Endothelial cell of umbilical vein (primary cell): ENCODE data around the gene ATP5PD. TPM values are rescaled to one million over a fixed set of nuclear protein-coding genes. Genes with fewer than 3 reads are reported as not detected.
"Not testable (repeated sequence)": the region's sequence is repeated elsewhere in the genome, so short reads cannot be mapped to it uniquely, and the experiment has no call there.

Experiments
- BruUV-seq: library from RNA; stranded (reverse); fragments of 400-500 nt; replicated peaks from 2 replicates; lab custom pipeline; 2021; lab: Mats Ljungman, UMichigan
- CTCF ChIA-PET: fragments of 300-600, 350-600 bp; sonication (Branson Sonifier 250); formaldehyde crosslinking; loops from one replicate; lab custom pipeline; 2021; ENCODE audit warnings: antibody characterized with exemption, inconsistent platforms; lab: Charles Lee
- POLR2A ChIA-PET: fragments of 300-600, 350-600 bp; sonication (Branson Sonifier 250); formaldehyde crosslinking; loops from one replicate; lab custom pipeline; 2021; ENCODE audit warnings: antibody characterized with exemption, inconsistent platforms; lab: Charles Lee
- DNase-seq: peaks from one replicate; pipeline ENCODE4 v3.0.0-alpha.2; 2011; ENCODE audit warnings: low read depth, low spot score
- FAIRE-seq: peaks from 2 replicates; lab custom pipeline; 2011; peaks lifted over from hg19 to GRCh38; lab: Jason Lieb, UNC
- H2AFZ ChIP-seq: 2 replicates; pipeline ENCODE4 v1.6.0; 2012; ENCODE audit warnings: low read depth, low read length, control low read depth, inconsistent platforms
- H3K27ac ChIP-seq: 2 replicates; pipeline ENCODE4 v1.5.1; 2011; ENCODE audit warnings: low read depth, mild to moderate bottlenecking, control low read depth, low read length, moderate library complexity; ENCODE audit not compliant: insufficient read depth
- H3K27me3 ChIP-seq, 2 experiments: 2 replicates each; pipeline versions ENCODE4 v1.6.0 to v1.6.1; 2011; ENCODE audit warnings: low read length in 2 of 2, mixed read lengths in 1 of 2; ENCODE audit not compliant: control insufficient read depth in 2 of 2, insufficient read depth in 2 of 2
- H3K36me3 ChIP-seq, 2 experiments: 2 replicates in 1 of 2; 3 replicates in 1 of 2; pipeline ENCODE4 v1.5.1; 2011; ENCODE audit warnings: low read length in 2 of 2, mild to moderate bottlenecking in 1 of 2, moderate library complexity in 1 of 2; ENCODE audit not compliant: control insufficient read depth in 2 of 2, insufficient read depth in 2 of 2; ENCODE audit errors: extremely low read depth in 1 of 2
- H3K4me1 ChIP-seq: 3 replicates; pipeline ENCODE4 v1.5.1; 2011; ENCODE audit warnings: mild to moderate bottlenecking, low read length; ENCODE audit not compliant: control insufficient read depth, insufficient read depth; ENCODE audit errors: extremely low read depth
- H3K4me2 ChIP-seq: 2 replicates; pipeline ENCODE4 v1.6.1; 2011; ENCODE audit warnings: low read length, control low read depth, mixed read lengths; ENCODE audit not compliant: insufficient read depth
- H3K4me3 ChIP-seq, 3 experiments: fragments of 200-600 bp in 1 of 3; sonication (generic), shearing (Covaris generic) in 1 of 3; replicated peaks in 1 of 3; 2 replicates each; pipeline ENCODE4 v1.5.1; 2011 to 2016; ENCODE audit warnings: control low read depth in 3 of 3, low read length in 3 of 3, mild to moderate bottlenecking in 2 of 3, inconsistent platforms in 1 of 3, low read depth in 1 of 3, moderate library complexity in 1 of 3; ENCODE audit not compliant: insufficient read depth in 1 of 3
- H3K79me2 ChIP-seq: 2 replicates; pipeline ENCODE4 v1.6.0; 2012; ENCODE audit warnings: low read length, inconsistent platforms; ENCODE audit not compliant: control insufficient read depth, insufficient read depth
- H3K9ac ChIP-seq: replicated peaks from 2 replicates; pipeline ENCODE3; 2011; ENCODE audit warnings: low read length, control low read depth; ENCODE audit not compliant: insufficient read depth; ENCODE audit errors: extremely low read depth
- H3K9me1 ChIP-seq: replicated peaks from 3 replicates; pipeline ENCODE4 v1.6.0; 2011; ENCODE audit warnings: mild to moderate bottlenecking, low read length; ENCODE audit not compliant: control insufficient read depth, insufficient read depth; ENCODE audit errors: extremely low read depth
- H3K9me3 ChIP-seq: replicated peaks from 2 replicates; pipeline ENCODE4 v1.5.1; 2012; ENCODE audit warnings: low read length, inconsistent platforms; ENCODE audit not compliant: control insufficient read depth, insufficient read depth
- H4K20me1 ChIP-seq: replicated peaks from 2 replicates; pipeline ENCODE3; 2011; ENCODE audit warnings: mild to moderate bottlenecking, low read length; ENCODE audit not compliant: control insufficient read depth, insufficient read depth; ENCODE audit errors: extremely low read depth
- GATA2 ChIP-seq: IDR thresholded peaks from 2 replicates; pipeline ENCODE4 v1.7.0; 2011; ENCODE audit warnings: low read depth, mild to moderate bottlenecking, moderate library complexity, mixed read lengths, low read length; ENCODE audit not compliant: insufficient read length, insufficient read depth
- MYC ChIP-seq: IDR thresholded peaks from one replicate; pipeline ENCODE4 v1.6.1; 2011; ENCODE audit warnings: mild to moderate bottlenecking, low read depth, low read length
- dilution Hi-C: fragments of 300-500 bp; cut with MboI; formaldehyde crosslinking; loops from one replicate; pipeline ENCODE4 v1.15.0; 2019; ENCODE audit warnings: low sequenced_read_pairs; ENCODE audit not compliant: extremely low pct_ligation_motif_present
- intact Hi-C: fragments of 100-400 bp; cut with micrococcal nuclease; formaldehyde crosslinking; loops from one replicate; pipeline ENCODE4 v1.10.0; 2022
- polyA plus RNA-seq, 4 experiments: library from polyadenylated mRNA; depleted of rRNA in 3 of 4; stranded (reverse) in 3 of 4; unstranded in 1 of 4; fragments of >200 nt; gene quantifications; 2 replicates each; pipeline versions ENCODE4 v1.2.1 to v1.2.3, GENCODE V29; 2011 to 2012; ENCODE audit warnings: missing spikeins in 1 of 4
- total RNA-seq: library from RNA; stranded (reverse); gene quantifications from 2 replicates; pipeline ENCODE4 v1.2.3, GENCODE V29; 2021

ATP5PD gene
- total and polyA plus RNA-seq, 2 donors (not counting 3 experiments of a cell fraction or from before 2014, with no cell fraction given): 182 to 200 TPM

- dilution Hi-C loops: no loop called here
- TF ChIP-seq MYC (no peak), GATA2 (no peak)
- CTCF ChIA-PET: interaction anchor here (0.7 to 0.9 kb wide), 2 partner anchors 11 to 68 kb away, joined by 3 to 5 read pairs; no protein-coding TSS in a partner anchor
Observed at GRCh38 chr17:75030161-75030560, 16.6 kb downstream of the ATP5PD start.

DNA sequence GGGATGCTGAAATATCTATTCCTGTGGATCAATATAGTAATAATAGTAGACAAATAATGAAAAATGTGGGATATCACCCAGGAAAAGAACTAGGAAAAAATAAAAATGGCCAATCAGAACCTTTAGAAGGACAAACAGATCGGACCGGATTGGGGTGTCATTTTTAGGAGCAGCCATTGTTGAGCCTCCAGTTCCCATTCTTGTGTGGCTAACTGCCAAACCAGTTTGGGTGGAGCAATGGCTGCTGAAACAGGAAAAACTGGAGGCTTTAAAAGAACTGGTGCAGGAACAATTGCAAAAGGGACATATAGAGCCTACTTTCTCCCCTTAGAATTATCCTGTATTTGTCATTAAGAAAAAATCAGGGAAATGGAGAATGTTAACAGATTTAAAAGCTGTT lies 20.1 kb downstream of the ATP5PD start:
- FAIRE-seq, H3K36me3 ChIP-seq, dilution Hi-C loops, POLR2A ChIA-PET, H3K4me2 ChIP-seq, H4K20me1 ChIP-seq, H3K27me3 ChIP-seq, H3K4me1 ChIP-seq, H3K9ac ChIP-seq, H3K27ac ChIP-seq, intact Hi-C loops, BruUV-seq, H2AFZ ChIP-seq, H3K9me1 ChIP-seq, H3K9me3 ChIP-seq, CTCF ChIA-PET, H3K79me2 ChIP-seq, H3K4me3 ChIP-seq, DNase-seq: not testable (repeated sequence)

More at GRCh38 chr17:75030161-75030560, 16.6 kb downstream of the ATP5PD start:
- no peaks in the 10 kb centered on the region for H3K36me3 ChIP-seq
- H3K4me1 ChIP-seq: peaks cover 10% of the 10 kb centered on the region
- no peaks in the 10 kb centered on the region for H3K9me3 ChIP-seq
- no peak overlapping the region for H3K4me2 ChIP-seq
- H2AFZ ChIP-seq: no peak overlapping the region
- POLR2A ChIA-PET: no interaction called here
- no peak overlapping the region for H3K27ac ChIP-seq
- no peak overlapping the region for H3K9ac ChIP-seq
- no peaks in the 10 kb centered on the region for H3K79me2 ChIP-seq
- H3K27me3 ChIP-seq: peaks cover 0 to 2% of the 10 kb centered on the region in 2 experiments
- H4K20me1 ChIP-seq: no peaks in the 10 kb centered on the region
- no peaks in the 10 kb centered on the region for H3K9me1 ChIP-seq
- H3K4me3 ChIP-seq: no peak overlapping the region
- no peak for DNase-seq
- no peak for FAIRE-seq
- BruUV-seq: no TSS peak
- intact Hi-C loops: no loop called here

DNA sequence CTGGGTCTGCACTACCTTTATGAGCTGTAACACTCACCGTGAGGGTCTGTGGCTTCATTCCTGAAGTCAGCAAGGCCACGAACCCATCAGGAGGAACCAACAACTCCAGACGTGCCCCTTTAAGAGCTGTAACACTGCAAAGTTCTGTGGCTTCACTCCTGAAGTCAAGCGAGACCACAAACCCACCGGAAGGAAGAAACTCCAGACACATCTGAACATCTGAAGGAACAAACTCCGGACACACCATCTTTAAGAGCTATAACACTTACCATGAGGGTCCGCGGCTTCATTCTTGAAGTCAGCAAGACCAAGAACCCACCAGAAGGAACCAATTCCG lies 21.4 kb downstream of the ATP5PD start:
- H3K27ac ChIP-seq, POLR2A ChIA-PET: not testable (repeated sequence)

More for the DNA sequence above, 21.4 kb downstream of the ATP5PD start:
- peaks cover 5 to 17% of the 10 kb centered on the region in 2 experiments for H3K36me3 ChIP-seq
- FAIRE-seq, BruUV-seq, intact Hi-C loops, H3K4me3 ChIP-seq, H3K9me1 ChIP-seq, H3K4me2 ChIP-seq, DNase-seq, H2AFZ ChIP-seq, H3K4me1 ChIP-seq, H4K20me1 ChIP-seq, H3K9ac ChIP-seq, H3K27me3 ChIP-seq, H3K79me2 ChIP-seq, dilution Hi-C loops, H3K9me3 ChIP-seq: not testable (repeated sequence)
- CTCF ChIA-PET: interaction anchor here (0.9 to 3.1 kb wide), 2 partner anchors 13 to 63 kb away, joined by 3 to 26 read pairs; partner anchors contain the start of gene MRPL58
